SJCRH30 (cell line): Measurements from ENCODE around the gene CBY1. TPM values are rescaled to one million over a fixed set of nuclear protein-coding genes. Genes with fewer than 3 reads are reported as not detected.
"Not testable (repeated sequence)": the region's sequence is repeated elsewhere in the genome, so short reads cannot be mapped to it uniquely, and the experiment has no call there.

Experiments
- DNase-seq, 2 experiments: peaks; one replicate each; pipeline ENCODE4 v3.0.0-alpha.2; 2015 to 2020
- H3K27ac ChIP-seq: fragments of 250-450 bp; sonication (Bioruptor Pico); 2 replicates; pipeline ENCODE4 v1.5.1; 2020; ENCODE audit warnings: mild to moderate bottlenecking, moderate library complexity
- H3K27me3 ChIP-seq: fragments of 250-450 bp; sonication (Bioruptor Pico); 2 replicates; pipeline ENCODE4 v1.5.1; 2020; ENCODE audit warnings: mild to moderate bottlenecking, moderate library complexity
- H3K36me3 ChIP-seq: fragments of 250-450 bp; sonication (Bioruptor Pico); 2 replicates; pipeline ENCODE4 v1.5.1; 2020; ENCODE audit warnings: mild to moderate bottlenecking, moderate library complexity
- H3K4me1 ChIP-seq: fragments of 250-450 bp; sonication (Bioruptor Pico); 2 replicates; pipeline ENCODE4 v1.5.1; 2020; ENCODE audit warnings: mild to moderate bottlenecking, moderate library complexity
- H3K4me3 ChIP-seq: fragments of 250-450 bp; sonication (Bioruptor Pico); 2 replicates; pipeline ENCODE4 v1.5.1; 2020; ENCODE audit warnings: mild to moderate bottlenecking, moderate library complexity
- H3K9me3 ChIP-seq: fragments of 250-450 bp; sonication (Bioruptor Pico); replicated peaks from 2 replicates; pipeline ENCODE4 v1.5.1; 2020; ENCODE audit warnings: mild to moderate bottlenecking, moderate library complexity
- total RNA-seq: library from RNA; depleted of rRNA; stranded (reverse); fragments of >200 nt; shearing (Covaris generic); gene quantifications from 2 replicates; pipeline ENCODE4 v1.2.3, GENCODE V29; 2014

CBY1 gene
- total RNA-seq, 1 experiment from 2014 or later, result 8.2 TPM

- no peaks in the 10 kb centered on the region for H3K27me3 ChIP-seq
- DNase-seq, result no peak
- H3K27ac ChIP-seq, result no peak overlapping the region
- H3K36me3 ChIP-seq, result no peaks in the 10 kb centered on the region
- no peaks in the 10 kb centered on the region for H3K4me1 ChIP-seq
- H3K9me3 ChIP-seq, result no peaks in the 10 kb centered on the region
- no peak overlapping the region for H3K4me3 ChIP-seq
Measured at GRCh38 chr22:38631724-38632123, 24.7 kb upstream of the CBY1 start.

GRCh38 chr22:38632528-38632927, 23.9 kb upstream of the CBY1 start:
- no peak overlapping the region for H3K4me3 ChIP-seq
- DNase-seq, result no peak

GRCh38 chr22:38638216-38638615, 18.2 kb upstream of the CBY1 start:
- DNase-seq, result peak; percentile 46 to 52
- peaks cover 11% of the 10 kb centered on the region for H3K4me1 ChIP-seq
- peak overlapping the region; percentile 45; the same call in 1 of the 2 replicates for H3K27ac ChIP-seq
- H3K9me3 ChIP-seq, result no peaks in the 10 kb centered on the region
- H3K27me3 ChIP-seq, result no peaks in the 10 kb centered on the region
- H3K4me3 ChIP-seq, result no peak overlapping the region
- H3K36me3 ChIP-seq, result no peaks in the 10 kb centered on the region

More at GRCh38 chr22:38632528-38632927, 23.9 kb upstream of the CBY1 start:
- H3K9me3 ChIP-seq, result no peaks in the 10 kb centered on the region
- no peaks in the 10 kb centered on the region for H3K4me1 ChIP-seq
- no peaks in the 10 kb centered on the region for H3K27me3 ChIP-seq
- H3K36me3 ChIP-seq, result no peaks in the 10 kb centered on the region
- no peak overlapping the region for H3K27ac ChIP-seq

- Histone ChIP-seq H3K9me3 (no peaks in the 10 kb centered on the region), H3K27ac (peak overlapping the region; percentile 45; the same call in 1 of the 2 replicates), H3K4me1 (peaks cover 11% of the 10 kb centered on the region), H3K36me3 (no peaks in the 10 kb centered on the region), H3K27me3 (no peaks in the 10 kb centered on the region), H3K4me3 (no peak overlapping the region)
- peak; percentile 50 to 73 for DNase-seq
Measured at GRCh38 chr22:38638728-38639127, 17.7 kb upstream of the CBY1 start.

- H3K4me3 ChIP-seq, result no peak overlapping the region
- H3K27me3 ChIP-seq, result no peaks in the 10 kb centered on the region
- H3K9me3 ChIP-seq, result no peaks in the 10 kb centered on the region
- DNase-seq, result no peak
- no peaks in the 10 kb centered on the region for H3K36me3 ChIP-seq
- peaks cover 11% of the 10 kb centered on the region for H3K4me1 ChIP-seq
- no peak overlapping the region for H3K27ac ChIP-seq
Measured at GRCh38 chr22:38641476-38642040, 14.9 kb upstream of the CBY1 start.

GRCh38 chr22:38644245-38644644, 12.2 kb upstream of the CBY1 start:
- not testable (repeated sequence) for DNase-seq, H3K36me3 ChIP-seq, H3K27ac ChIP-seq, H3K9me3 ChIP-seq, H3K4me3 ChIP-seq, H3K27me3 ChIP-seq, H3K4me1 ChIP-seq

GRCh38 chr22:38645430-38645829, 11.0 kb upstream of the CBY1 start:
- no peaks in the 10 kb centered on the region for H3K9me3 ChIP-seq
- H3K27ac ChIP-seq, result no peak overlapping the region
- no peaks in the 10 kb centered on the region for H3K4me1 ChIP-seq
- no peaks in the 10 kb centered on the region for H3K27me3 ChIP-seq
- no peaks in the 10 kb centered on the region for H3K36me3 ChIP-seq
- no peak for DNase-seq
- no peak overlapping the region for H3K4me3 ChIP-seq

- Histone ChIP-seq H3K27me3 (no peaks in the 10 kb centered on the region), H3K4me1 (no peaks in the 10 kb centered on the region), H3K36me3 (no peaks in the 10 kb centered on the region), H3K4me3 (no peak overlapping the region), H3K27ac (no peak overlapping the region), H3K9me3 (no peaks in the 10 kb centered on the region)
- DNase-seq, result no peak
Measured at GRCh38 chr22:38649841-38650522, 6.5 kb upstream of the CBY1 start.

- Histone ChIP-seq H3K27me3 (no peaks in the 10 kb centered on the region), H3K4me1 (no peaks in the 10 kb centered on the region; the same call in 1 of the 2 replicates), H3K9me3 (no peaks in the 10 kb centered on the region), H3K27ac (no peak overlapping the region), H3K36me3 (no peaks in the 10 kb centered on the region), H3K4me3 (no peak overlapping the region)
- DNase-seq, result no peak
Measured at GRCh38 chr22:38652859-38653258, 3.6 kb upstream of the CBY1 start.

- no peak overlapping the region for H3K4me3 ChIP-seq
- DNase-seq, result no peak
- no peaks in the 10 kb centered on the region for H3K9me3 ChIP-seq
- no peak overlapping the region for H3K27ac ChIP-seq
- H3K27me3 ChIP-seq, result no peaks in the 10 kb centered on the region
- no peaks in the 10 kb centered on the region; the same call in 1 of the 2 replicates for H3K4me1 ChIP-seq
- no peaks in the 10 kb centered on the region for H3K36me3 ChIP-seq
Measured at GRCh38 chr22:38653741-38654140, 2.7 kb upstream of the CBY1 start.

GRCh38 chr22:38655519-38656255, 751 bp upstream of the CBY1 start:
- Histone ChIP-seq H3K36me3 (no peaks in the 10 kb centered on the region), H3K27ac (peak overlapping the region; percentile 93), H3K27me3 (no peaks in the 10 kb centered on the region), H3K4me3 (peak overlapping the region; percentile 77), H3K9me3 (no peaks in the 10 kb centered on the region), H3K4me1 (no peaks in the 10 kb centered on the region; the same call in 1 of the 2 replicates)
- DNase-seq, result peak; percentile 9 to 22

GRCh38 chr22:38657045-38657909, 839 bp downstream of the CBY1 start:
- Histone ChIP-seq H3K27me3 (no peaks in the 10 kb centered on the region), H3K27ac (no peak overlapping the region), H3K4me3 (peak overlapping the region; percentile 77), H3K9me3 (no peaks in the 10 kb centered on the region), H3K36me3 (no peaks in the 10 kb centered on the region), H3K4me1 (no peaks in the 10 kb centered on the region; the same call in 1 of the 2 replicates)
- DNase-seq, result no peak

GRCh38 chr22:38674888-38675287, 18.4 kb downstream of the CBY1 start:
- no peak overlapping the region for H3K4me3 ChIP-seq
- H3K9me3 ChIP-seq, result no peaks in the 10 kb centered on the region
- H3K36me3 ChIP-seq, result no peaks in the 10 kb centered on the region
- no peaks in the 10 kb centered on the region for H3K4me1 ChIP-seq
- no peak overlapping the region for H3K27ac ChIP-seq
- no peak for DNase-seq
- no peaks in the 10 kb centered on the region for H3K27me3 ChIP-seq

- no peak for DNase-seq
- no peak overlapping the region for H3K27ac ChIP-seq
- no peaks in the 10 kb centered on the region for H3K36me3 ChIP-seq
- no peaks in the 10 kb centered on the region for H3K9me3 ChIP-seq
- no peaks in the 10 kb centered on the region for H3K27me3 ChIP-seq
- no peaks in the 10 kb centered on the region for H3K4me1 ChIP-seq
- no peak overlapping the region for H3K4me3 ChIP-seq
Measured at GRCh38 chr22:38675833-38676232, 19.4 kb downstream of the CBY1 start.
